Activated CD4-positive, alpha-beta T cell treated with anti-CD3 and anti-CD28 coated beads, Interleukin-2, amount 10 ng/mL, durations not matched to agents 24 days and 14 days (primary cell): ENCODE results near the gene FDXACB1. TPM values are rescaled to one million over a fixed set of nuclear protein-coding genes. Genes with fewer than 3 reads are reported as not detected.
"Not testable (repeated sequence)": the region's sequence is repeated elsewhere in the genome, so short reads cannot be mapped to it uniquely, and the experiment has no call there.

Experiments
- DNase-seq: peaks from one replicate; pipeline ENCODE4 v3.0.0; 2022
- H3K27ac Mint-ChIP-seq: one replicate; pipeline ENCODE4 v1.8.0; 2022; ENCODE audit warnings: mild to moderate bottlenecking, mixed read lengths
- H3K27me3 Mint-ChIP-seq: one replicate; pipeline ENCODE4 v1.8.0; 2022; ENCODE audit warnings: mixed read lengths
- H3K36me3 Mint-ChIP-seq: one replicate; pipeline ENCODE4 v1.8.0; 2022; ENCODE audit warnings: low read depth, mild to moderate bottlenecking, mixed read lengths
- H3K4me1 Mint-ChIP-seq: one replicate; pipeline ENCODE4 v1.8.0; 2021; ENCODE audit warnings: mixed read lengths
- H3K4me3 Mint-ChIP-seq: one replicate; pipeline ENCODE4 v1.8.0; 2022; ENCODE audit warnings: mild to moderate bottlenecking, moderate library complexity, mixed read lengths
- H3K9me3 Mint-ChIP-seq: one replicate; pipeline ENCODE4 v1.8.0; 2021; ENCODE audit warnings: mixed read lengths
- intact Hi-C: fragments of 100-400 bp; cut with micrococcal nuclease; formaldehyde crosslinking; loops from one replicate; pipeline ENCODE4 v1.15.1; 2023
- total RNA-seq: library from RNA; stranded (reverse); gene quantifications from 2 replicates; pipeline ENCODE4 v1.2.3, GENCODE V29; 2022

FDXACB1 gene
- total RNA-seq, 1 donor from 2014 or later: 10.0 TPM

DNA sequence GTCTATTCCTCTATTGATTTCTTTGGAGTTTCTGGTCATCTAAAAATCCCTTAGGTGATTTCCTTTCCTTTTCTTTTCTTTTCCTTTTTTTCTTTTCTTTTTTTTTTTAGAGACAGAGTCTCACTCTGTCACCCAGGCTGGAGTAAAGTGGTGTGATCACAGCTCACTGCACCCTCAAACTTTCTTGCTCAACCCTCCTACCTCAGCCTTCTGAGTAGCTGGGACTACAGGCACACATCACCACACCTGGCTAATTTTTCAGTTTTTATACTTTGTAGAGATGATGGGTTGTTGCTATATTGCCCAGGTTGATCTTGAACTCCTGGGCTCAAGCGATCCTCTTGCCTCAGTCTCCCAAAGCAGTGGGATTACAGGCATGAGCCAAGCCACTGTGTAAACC lies 37.8 kb upstream of the FDXACB1 start:
- H3K27ac Mint-ChIP-seq: no peak overlapping the region
- intact Hi-C loops: no loop called here
- no peaks in the 10 kb centered on the region for H3K36me3 Mint-ChIP-seq
- H3K4me3 Mint-ChIP-seq: no peak overlapping the region
- no peaks in the 10 kb centered on the region for H3K4me1 Mint-ChIP-seq
- H3K9me3 Mint-ChIP-seq: no peaks in the 10 kb centered on the region
- no peak for DNase-seq
- H3K27me3 Mint-ChIP-seq: peaks cover 44% of the 10 kb centered on the region

DNA sequence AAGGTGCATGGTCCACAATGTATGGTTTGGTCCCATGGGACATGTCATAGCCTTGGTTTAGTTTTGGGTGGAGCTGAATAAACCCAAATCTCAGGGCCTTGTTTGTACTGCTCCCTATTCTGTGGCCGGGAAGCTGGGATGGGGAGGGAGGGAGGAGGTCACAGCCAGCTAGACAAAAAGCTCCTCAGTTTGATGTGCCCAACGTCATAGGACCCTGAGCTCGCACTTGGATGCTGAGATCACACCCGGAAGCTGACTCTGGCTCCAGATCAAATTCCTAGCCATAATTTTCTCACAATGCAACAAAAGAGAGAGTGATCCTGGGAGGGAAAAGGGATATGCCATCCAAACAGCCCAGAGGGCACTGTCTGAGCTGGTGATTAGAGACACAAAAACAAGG lies 35.0 kb upstream of the FDXACB1 start:
- peaks cover 58% of the 10 kb centered on the region for H3K27me3 Mint-ChIP-seq
- no peak for DNase-seq
- no peaks in the 10 kb centered on the region for H3K36me3 Mint-ChIP-seq
- H3K9me3 Mint-ChIP-seq: no peaks in the 10 kb centered on the region
- intact Hi-C loops: no loop called here
- no peaks in the 10 kb centered on the region for H3K4me1 Mint-ChIP-seq
- H3K4me3 Mint-ChIP-seq: no peak overlapping the region
- no peak overlapping the region for H3K27ac Mint-ChIP-seq

GRCh38 chr11:111913031-111913861 lies 34.3 kb upstream of the FDXACB1 start:
- H3K27ac Mint-ChIP-seq: no peak overlapping the region
- H3K27me3 Mint-ChIP-seq: peaks cover 60% of the 10 kb centered on the region
- H3K4me1 Mint-ChIP-seq: no peaks in the 10 kb centered on the region
- intact Hi-C loops: no loop called here
- no peak overlapping the region for H3K4me3 Mint-ChIP-seq
- DNase-seq: no peak
- no peaks in the 10 kb centered on the region for H3K36me3 Mint-ChIP-seq
- no peaks in the 10 kb centered on the region for H3K9me3 Mint-ChIP-seq

GRCh38 chr11:111912535-111912934 lies 33.6 kb upstream of the FDXACB1 start, which contains the start of gene HSPB2:
Gene HSPB2, plus strand, starts transcription at chr11:111912734. Its CDS starts 96 bp downstream, at chr11:111912830.
- Mint-ChIP-seq H3K9me3 (no peaks in the 10 kb centered on the region), H3K36me3 (no peaks in the 10 kb centered on the region), H3K27ac (no peak within 1 kb of the TSS), H3K27me3 (peaks cover 60% of the 10 kb centered on the region), H3K4me3 (no peak within 1 kb of the TSS), H3K4me1 (no peaks in the 10 kb centered on the region)
- intact Hi-C loops: no loop called here
- no peak for DNase-seq

GRCh38 chr11:111911563-111912401 lies 32.8 kb upstream of the FDXACB1 start, which contains the start of gene CRYAB:
Gene CRYAB, minus strand, starts transcription at chr11:111911770. Its CDS starts 46 bp downstream, at chr11:111911724.
- no peaks in the 10 kb centered on the region for H3K4me1 Mint-ChIP-seq
- no peak for DNase-seq
- H3K27me3 Mint-ChIP-seq: peaks cover 61% of the 10 kb centered on the region
- no peaks in the 10 kb centered on the region for H3K36me3 Mint-ChIP-seq
- intact Hi-C loops: no loop called here
- no peaks in the 10 kb centered on the region for H3K9me3 Mint-ChIP-seq
- no peak within 1 kb of the TSS for H3K4me3 Mint-ChIP-seq
- H3K27ac Mint-ChIP-seq: no peak within 1 kb of the TSS

- Mint-ChIP-seq H3K9me3 (no peaks in the 10 kb centered on the region), H3K27ac (no peak overlapping the region), H3K4me1 (peaks cover 1% of the 10 kb centered on the region), H3K27me3 (peaks cover 58% of the 10 kb centered on the region), H3K4me3 (no peak overlapping the region), H3K36me3 (no peaks in the 10 kb centered on the region)
- intact Hi-C loops: no loop called here
- no peak for DNase-seq
These were observed 32.0 kb upstream of the FDXACB1 start for GRCh38 chr11:111910676-111911562.

DNA sequence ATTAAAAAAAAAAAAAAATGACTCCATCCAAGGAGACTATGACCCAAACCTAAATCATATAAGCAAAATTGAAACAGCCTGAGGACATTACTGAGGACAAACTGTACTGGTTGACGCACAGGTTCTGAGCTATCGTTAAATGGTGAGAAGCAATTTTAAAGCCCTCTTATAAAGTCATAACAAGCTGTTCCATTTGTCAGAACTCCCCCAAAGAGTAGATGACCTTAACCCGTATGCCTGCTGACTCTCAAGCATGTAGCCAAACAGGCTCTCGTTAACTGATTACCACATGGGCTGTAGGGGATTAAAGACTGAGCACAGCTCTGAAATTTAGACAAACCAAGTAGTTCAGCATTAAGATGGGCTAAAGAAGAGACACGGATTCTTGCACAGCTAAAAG lies 30.4 kb upstream of the FDXACB1 start:
- intact Hi-C loops: no loop called here
- Mint-ChIP-seq H3K27me3 (peaks cover 53% of the 10 kb centered on the region), H3K4me1 (peaks cover 1% of the 10 kb centered on the region), H3K27ac (no peak overlapping the region), H3K4me3 (no peak overlapping the region), H3K9me3 (no peaks in the 10 kb centered on the region), H3K36me3 (no peaks in the 10 kb centered on the region)
- no peak for DNase-seq

GRCh38 chr11:111908639-111909305 lies 29.8 kb upstream of the FDXACB1 start:
- Mint-ChIP-seq H3K9me3 (no peaks in the 10 kb centered on the region), H3K4me3 (no peak overlapping the region), H3K4me1 (peaks cover 1% of the 10 kb centered on the region), H3K36me3 (no peaks in the 10 kb centered on the region), H3K27ac (no peak overlapping the region), H3K27me3 (peaks cover 48% of the 10 kb centered on the region)
- DNase-seq: no peak
- intact Hi-C loops: no loop called here

- H3K4me1 Mint-ChIP-seq: peaks cover 1% of the 10 kb centered on the region
- no peak overlapping the region for H3K4me3 Mint-ChIP-seq
- DNase-seq: no peak
- H3K36me3 Mint-ChIP-seq: no peaks in the 10 kb centered on the region
- H3K27me3 Mint-ChIP-seq: peaks cover 41% of the 10 kb centered on the region
- no peak overlapping the region for H3K27ac Mint-ChIP-seq
- no peaks in the 10 kb centered on the region for H3K9me3 Mint-ChIP-seq
- intact Hi-C loops: no loop called here
These were observed 27.7 kb upstream of the FDXACB1 start for GRCh38 chr11:111906680-111907079.

GRCh38 chr11:111905411-111905810 lies 26.4 kb upstream of the FDXACB1 start:
- no peaks in the 10 kb centered on the region for H3K9me3 Mint-ChIP-seq
- intact Hi-C loops: no loop called here
- H3K4me3 Mint-ChIP-seq: no peak overlapping the region
- peaks cover 1% of the 10 kb centered on the region for H3K4me1 Mint-ChIP-seq
- no peak for DNase-seq
- peaks cover 29% of the 10 kb centered on the region for H3K27me3 Mint-ChIP-seq
- H3K27ac Mint-ChIP-seq: no peak overlapping the region
- H3K36me3 Mint-ChIP-seq: no peaks in the 10 kb centered on the region

DNA sequence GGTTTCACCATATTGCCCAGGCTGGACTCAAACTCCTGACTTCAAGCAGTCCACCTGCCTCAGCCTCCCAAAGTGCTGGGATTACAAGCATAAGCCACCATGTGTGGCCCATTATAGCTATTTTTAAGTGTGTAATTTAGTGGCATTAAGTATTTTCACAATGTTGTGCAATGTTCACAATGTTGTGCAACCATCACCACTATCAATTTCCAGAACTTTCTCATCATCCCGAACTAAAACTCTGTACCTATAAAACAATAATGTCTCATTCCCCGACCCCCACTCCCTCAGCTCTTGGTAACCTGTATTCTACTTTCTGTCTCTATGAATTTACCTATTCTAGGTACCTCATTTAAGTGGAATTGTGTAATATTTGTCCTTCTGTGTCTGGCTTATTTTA lies 7.9 kb upstream of the FDXACB1 start:
- DNase-seq: no peak
- no peak overlapping the region for H3K27ac Mint-ChIP-seq
- H3K9me3 Mint-ChIP-seq: no peaks in the 10 kb centered on the region
- no peaks in the 10 kb centered on the region for H3K4me1 Mint-ChIP-seq
- H3K36me3 Mint-ChIP-seq: no peaks in the 10 kb centered on the region
- no peak overlapping the region for H3K4me3 Mint-ChIP-seq
- peaks cover 3% of the 10 kb centered on the region for H3K27me3 Mint-ChIP-seq
- intact Hi-C loops: no loop called here

GRCh38 chr11:111886032-111886431 lies 7.1 kb upstream of the FDXACB1 start:
- Mint-ChIP-seq H3K9me3 (no peaks in the 10 kb centered on the region), H3K36me3 (no peaks in the 10 kb centered on the region), H3K4me3 (no peak overlapping the region), H3K27ac (no peak overlapping the region), H3K27me3 (peaks cover 2% of the 10 kb centered on the region), H3K4me1 (no peaks in the 10 kb centered on the region)
- no peak for DNase-seq
- intact Hi-C loops: no loop called here

GRCh38 chr11:111885053-111885452 lies 6.1 kb upstream of the FDXACB1 start:
- H3K4me3 Mint-ChIP-seq, DNase-seq, intact Hi-C loops, H3K27ac Mint-ChIP-seq, H3K27me3 Mint-ChIP-seq, H3K9me3 Mint-ChIP-seq, H3K36me3 Mint-ChIP-seq, H3K4me1 Mint-ChIP-seq: not testable (repeated sequence)
